HepG2 (cell line): Measurements from ENCODE around the gene ENTREP3. TPM values are rescaled to one million over a fixed set of nuclear protein-coding genes. Genes with fewer than 3 reads are reported as not detected.

Experiments used
- EEA1 ChIP-seq: sonication (generic); formaldehyde crosslinking; IDR thresholded peaks from 2 replicates; pipeline ENCODE4 v1.5.1; 2020; ENCODE audit warnings: mild to moderate bottlenecking, missing genetic modification reagents, borderline replicate concordance
- KLF13 ChIP-seq: sonication (generic); formaldehyde crosslinking; IDR thresholded peaks from 2 replicates; pipeline ENCODE4 v1.4.0; 2020; ENCODE audit warnings: mild to moderate bottlenecking, missing genetic modification reagents
- MAFK ChIP-seq, 2 experiments: IDR thresholded peaks in 1 of 2; conservative IDR thresholded peaks in 1 of 2; 2 replicates each; pipeline ENCODE4 v1.6.1; 2011; ENCODE audit warnings: improper control_type of control experiment in 2 of 2, low read length in 2 of 2
- NR2C2 ChIP-seq: sonication (generic); formaldehyde crosslinking; IDR thresholded peaks from 2 replicates; pipeline ENCODE4 v1.4.0; 2020; ENCODE audit warnings: missing genetic modification reagents, mild to moderate bottlenecking, moderate library complexity, borderline replicate concordance
- RELA ChIP-seq: sonication (generic); formaldehyde crosslinking; IDR thresholded peaks from 2 replicates; pipeline ENCODE4 v1.4.0; 2020; ENCODE audit warnings: missing genetic modification reagents
- SMAD1 ChIP-seq: sonication (generic); formaldehyde crosslinking; IDR thresholded peaks from 2 replicates; pipeline ENCODE4 v1.4.0; 2020; ENCODE audit warnings: missing genetic modification reagents, low read depth, mild to moderate bottlenecking, borderline replicate concordance
- ZC3H13 ChIP-seq: sonication (generic); formaldehyde crosslinking; IDR thresholded peaks from 2 replicates; pipeline ENCODE4 v1.8.1; 2023; ENCODE audit warnings: mild to moderate bottlenecking, missing genetic modification reagents, moderate library complexity
- ZMYM4 ChIP-seq: sonication (generic); formaldehyde crosslinking; IDR thresholded peaks from 2 replicates; pipeline ENCODE4 v1.8.1; 2023; ENCODE audit warnings: mild to moderate bottlenecking, missing genetic modification reagents
- ZNF230 ChIP-seq: sonication (generic); formaldehyde crosslinking; IDR thresholded peaks from 2 replicates; pipeline ENCODE4 v1.4.0; 2020; ENCODE audit warnings: mild to moderate bottlenecking, missing genetic modification reagents
- ZNF234 ChIP-seq: sonication (generic); formaldehyde crosslinking; conservative IDR thresholded peaks from 2 replicates; pipeline ENCODE4 v1.5.1; 2020; ENCODE audit warnings: mild to moderate bottlenecking, missing genetic modification reagents
- ZNF263 ChIP-seq: sonication (generic); formaldehyde crosslinking; IDR thresholded peaks from 2 replicates; pipeline ENCODE4 v1.4.0; 2020; ENCODE audit warnings: missing genetic modification reagents
- ZNF337 ChIP-seq: sonication (generic); formaldehyde crosslinking; IDR thresholded peaks from 2 replicates; pipeline ENCODE4 v1.5.1; 2020; ENCODE audit warnings: missing genetic modification reagents, low read depth, mild to moderate bottlenecking, borderline replicate concordance
- ZNF468 ChIP-seq: sonication (generic); formaldehyde crosslinking; IDR thresholded peaks from 2 replicates; pipeline ENCODE4 v1.8.0; 2022; ENCODE audit warnings: mild to moderate bottlenecking, moderate library complexity, missing genetic modification reagents
- ZNF510 ChIP-seq: sonication (generic); formaldehyde crosslinking; IDR thresholded peaks from 2 replicates; pipeline ENCODE4 v1.4.0; 2020; ENCODE audit warnings: low read depth, mild to moderate bottlenecking, missing genetic modification reagents
- polyA plus RNA-seq, 8 experiments: library from polyadenylated mRNA; depleted of rRNA in 3 of 8; stranded (reverse) in 7 of 8; unstranded in 1 of 8; fragments of >200 nt; fragmentation: Illumina TruSeq in 4 of 8; extraction: Trizol in 4 of 8; gene quantifications; 2 replicates each; pipeline versions ENCODE4 v1.2.1 to v1.2.3, GENCODE V29; 2011 to 2016; ENCODE audit warnings: low read depth in 4 of 8, missing spikeins in 1 of 8, mixed read lengths in 1 of 8; ENCODE audit not compliant: insufficient read depth in 1 of 8
- total RNA-seq, 5 experiments: library from RNA; depleted of rRNA; stranded (reverse); fragments of >200 nt; fragmentation: Illumina TruSeq; extraction: Trizol; gene quantifications; 2 replicates each; pipeline ENCODE4 v1.2.3, GENCODE V29; 2016; ENCODE audit warnings: low read depth in 1 of 5
- TF ChIP-seq, protein P1 (sequence below): sonication (generic); formaldehyde crosslinking; IDR thresholded peaks from 2 replicates; pipeline ENCODE4 v1.4.0; 2020; ENCODE audit warnings: low read depth, mild to moderate bottlenecking, missing genetic modification reagents
- TF ChIP-seq, protein P2 (sequence below): sonication (generic); formaldehyde crosslinking; IDR thresholded peaks from 2 replicates; pipeline ENCODE4 v1.8.1; 2023; ENCODE audit warnings: mild to moderate bottlenecking, inconsistent platforms, moderate library complexity, missing genetic modification reagents, borderline replicate concordance
- TF ChIP-seq, protein P3 (sequence below): sonication (generic); formaldehyde crosslinking; IDR thresholded peaks from 2 replicates; pipeline ENCODE4 v1.8.0; 2022; ENCODE audit warnings: missing genetic modification reagents, mild to moderate bottlenecking, moderate library complexity, borderline replicate concordance
- TF ChIP-seq, protein P4 (sequence below): sonication (generic); formaldehyde crosslinking; IDR thresholded peaks from 2 replicates; pipeline ENCODE4 v1.5.0; 2020; ENCODE audit warnings: missing genetic modification reagents, mild to moderate bottlenecking, borderline replicate concordance
- TF ChIP-seq, protein P5 (sequence below): sonication (generic); formaldehyde crosslinking; IDR thresholded peaks from 2 replicates; pipeline ENCODE4 v1.5.1; 2020; ENCODE audit warnings: mild to moderate bottlenecking, missing genetic modification reagents, borderline replicate concordance
- TF ChIP-seq, protein P6 (sequence below): sonication (generic); formaldehyde crosslinking; IDR thresholded peaks from 2 replicates; pipeline ENCODE4 v1.8.0; 2022; ENCODE audit warnings: missing genetic modification reagents, low read depth, mild to moderate bottlenecking, borderline replicate concordance

Gene ENTREP3
- total and polyA plus RNA-seq, 2 of the 13 experiments (the other 11 are each of a cell fraction or from before 2014, with no cell fraction given) = 4.1 to 9.9 TPM

DNA sequence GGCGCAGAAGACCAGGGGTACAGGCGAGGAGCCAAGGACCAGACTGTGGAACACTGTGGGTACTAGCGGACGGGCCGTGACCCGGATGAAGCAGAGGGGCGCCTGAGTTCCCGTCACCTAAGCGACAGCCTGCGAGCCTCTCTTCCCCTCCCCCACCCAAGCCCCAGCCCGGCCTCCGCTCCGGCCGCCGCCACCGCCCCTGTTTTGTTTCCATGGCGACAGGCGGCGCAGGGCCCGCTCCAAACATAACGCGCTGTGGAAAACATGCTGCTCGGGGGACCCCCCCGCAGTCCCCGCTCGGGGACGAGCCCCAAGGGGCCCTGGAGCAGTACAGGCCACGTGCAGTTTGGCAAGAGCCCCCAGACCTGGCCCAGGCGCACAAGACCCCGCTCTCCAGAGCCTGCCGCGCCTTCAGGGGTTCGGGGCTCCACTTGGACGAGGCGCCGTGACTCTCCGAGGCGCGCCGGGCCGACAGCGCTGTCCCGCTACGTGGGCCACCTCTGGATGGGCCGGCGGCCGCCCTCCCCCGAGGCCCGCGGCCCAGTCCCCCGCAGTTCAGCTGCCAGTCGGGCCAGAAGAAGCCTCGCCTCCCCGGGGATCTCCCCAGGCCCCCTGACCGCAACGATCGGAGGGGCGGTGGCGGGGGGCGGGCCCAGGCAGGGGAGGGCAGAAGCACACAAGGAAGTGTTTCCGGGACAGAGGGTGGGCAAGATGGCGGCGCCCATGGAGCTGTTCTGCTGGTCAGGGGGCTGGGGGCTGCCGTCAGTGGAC lies 46.6 kb downstream of the ENTREP3 start, which contains the start of gene MTX1 (continued):
- TF ChIP-seq MAFK (conservative IDR thresholded peaks at IDR 0.05 in 1 of 2, IDR thresholded peaks at IDR 0.05 in 1 of 2; ENCODE audit: low read length in 2 of 2) = no peak
- TF ChIP-seq, protein P1, sequence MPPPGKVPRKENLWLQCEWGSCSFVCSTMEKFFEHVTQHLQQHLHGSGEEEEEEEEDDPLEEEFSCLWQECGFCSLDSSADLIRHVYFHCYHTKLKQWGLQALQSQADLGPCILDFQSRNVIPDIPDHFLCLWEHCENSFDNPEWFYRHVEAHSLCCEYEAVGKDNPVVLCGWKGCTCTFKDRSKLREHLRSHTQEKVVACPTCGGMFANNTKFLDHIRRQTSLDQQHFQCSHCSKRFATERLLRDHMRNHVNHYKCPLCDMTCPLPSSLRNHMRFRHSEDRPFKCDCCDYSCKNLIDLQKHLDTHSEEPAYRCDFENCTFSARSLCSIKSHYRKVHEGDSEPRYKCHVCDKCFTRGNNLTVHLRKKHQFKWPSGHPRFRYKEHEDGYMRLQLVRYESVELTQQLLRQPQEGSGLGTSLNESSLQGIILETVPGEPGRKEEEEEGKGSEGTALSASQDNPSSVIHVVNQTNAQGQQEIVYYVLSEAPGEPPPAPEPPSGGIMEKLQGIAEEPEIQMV (CRISPR knock-in tag) = no peak
- no peak for TF ChIP-seq RELA (CRISPR knock-in tag)
- TF ChIP-seq ZNF468 = no peak
- TF ChIP-seq EEA1 (CRISPR knock-in tag) = no peak
- no peak for TF ChIP-seq ZNF510 (CRISPR knock-in tag)
- no peak for TF ChIP-seq ZMYM4 (CRISPR knock-in tag)
- TF ChIP-seq, protein P2, sequence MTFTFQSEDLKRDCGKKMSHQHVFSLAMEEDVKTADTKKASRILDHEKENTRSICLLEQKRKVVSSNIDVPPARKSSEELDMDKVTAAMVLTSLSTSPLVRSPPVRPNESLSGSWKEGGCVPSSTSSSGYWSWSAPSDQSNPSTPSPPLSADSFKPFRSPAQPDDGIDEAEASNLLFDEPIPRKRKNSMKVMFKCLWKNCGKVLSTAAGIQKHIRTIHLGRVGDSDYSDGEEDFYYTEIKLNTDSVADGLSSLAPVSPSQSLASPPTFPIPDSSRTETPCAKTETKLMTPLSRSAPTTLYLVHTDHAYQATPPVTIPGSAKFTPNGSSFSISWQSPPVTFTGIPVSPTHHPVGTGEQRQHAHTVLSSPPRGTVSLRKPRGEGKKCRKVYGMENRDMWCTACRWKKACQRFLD (CRISPR knock-in tag) = no peak
- no peak for TF ChIP-seq ZNF337
- TF ChIP-seq, protein P3, sequence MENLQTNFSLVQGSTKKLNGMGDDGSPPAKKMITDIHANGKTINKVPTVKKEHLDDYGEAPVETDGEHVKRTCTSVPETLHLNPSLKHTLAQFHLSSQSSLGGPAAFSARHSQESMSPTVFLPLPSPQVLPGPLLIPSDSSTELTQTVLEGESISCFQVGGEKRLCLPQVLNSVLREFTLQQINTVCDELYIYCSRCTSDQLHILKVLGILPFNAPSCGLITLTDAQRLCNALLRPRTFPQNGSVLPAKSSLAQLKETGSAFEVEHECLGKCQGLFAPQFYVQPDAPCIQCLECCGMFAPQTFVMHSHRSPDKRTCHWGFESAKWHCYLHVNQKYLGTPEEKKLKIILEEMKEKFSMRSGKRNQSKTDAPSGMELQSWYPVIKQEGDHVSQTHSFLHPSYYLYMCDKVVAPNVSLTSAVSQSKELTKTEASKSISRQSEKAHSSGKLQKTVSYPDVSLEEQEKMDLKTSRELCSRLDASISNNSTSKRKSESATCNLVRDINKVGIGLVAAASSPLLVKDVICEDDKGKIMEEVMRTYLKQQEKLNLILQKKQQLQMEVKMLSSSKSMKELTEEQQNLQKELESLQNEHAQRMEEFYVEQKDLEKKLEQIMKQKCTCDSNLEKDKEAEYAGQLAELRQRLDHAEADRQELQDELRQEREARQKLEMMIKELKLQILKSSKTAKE (CRISPR knock-in tag) = no peak
- peak; percentile 99 for TF ChIP-seq NR2C2 (CRISPR knock-in tag)
- no peak for TF ChIP-seq SMAD1
- TF ChIP-seq KLF13 (CRISPR knock-in tag) = 0 out of 2 replicates have a peak, but pooled peaks have one; percentile 20
- TF ChIP-seq ZNF230 = 0 out of 2 replicates have a peak, but pooled peaks have one; percentile 60
- TF ChIP-seq, protein P4, sequence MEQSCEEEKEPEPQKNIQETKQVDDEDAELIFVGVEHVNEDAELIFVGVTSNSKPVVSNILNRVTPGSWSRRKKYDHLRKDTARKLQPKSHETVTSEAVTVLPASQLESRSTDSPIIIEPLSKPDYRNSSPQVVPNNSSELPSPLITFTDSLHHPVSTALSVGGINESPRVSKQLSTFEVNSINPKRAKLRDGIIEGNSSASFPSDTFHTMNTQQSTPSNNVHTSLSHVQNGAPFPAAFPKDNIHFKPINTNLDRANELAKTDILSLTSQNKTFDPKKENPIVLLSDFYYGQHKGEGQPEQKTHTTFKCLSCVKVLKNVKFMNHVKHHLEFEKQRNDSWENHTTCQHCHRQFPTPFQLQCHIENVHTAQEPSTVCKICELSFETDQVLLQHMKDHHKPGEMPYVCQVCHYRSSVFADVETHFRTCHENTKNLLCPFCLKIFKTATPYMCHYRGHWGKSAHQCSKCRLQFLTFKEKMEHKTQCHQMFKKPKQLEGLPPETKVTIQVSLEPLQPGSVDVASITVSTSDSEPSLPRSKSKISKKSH (CRISPR knock-in tag) = no peak; the same call in 1 of the 2 replicates
- TF ChIP-seq, protein P5, sequence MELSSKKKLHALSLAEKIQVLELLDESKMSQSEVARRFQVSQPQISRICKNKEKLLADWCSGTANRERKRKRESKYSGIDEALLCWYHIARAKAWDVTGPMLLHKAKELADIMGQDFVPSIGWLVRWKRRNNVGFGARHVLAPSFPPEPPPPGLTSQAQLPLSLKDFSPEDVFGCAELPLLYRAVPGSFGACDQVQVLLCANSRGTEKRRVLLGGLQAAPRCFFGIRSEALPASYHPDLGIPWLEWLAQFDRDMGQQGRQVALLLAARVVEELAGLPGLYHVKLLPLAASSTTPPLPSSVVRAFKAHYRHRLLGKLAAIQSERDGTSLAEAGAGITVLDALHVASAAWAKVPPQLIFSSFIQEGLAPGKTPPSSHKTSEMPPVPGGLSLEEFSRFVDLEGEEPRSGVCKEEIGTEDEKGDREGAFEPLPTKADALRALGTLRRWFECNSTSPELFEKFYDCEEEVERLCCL (CRISPR knock-in tag) = no peak
- TF ChIP-seq, protein P6, sequence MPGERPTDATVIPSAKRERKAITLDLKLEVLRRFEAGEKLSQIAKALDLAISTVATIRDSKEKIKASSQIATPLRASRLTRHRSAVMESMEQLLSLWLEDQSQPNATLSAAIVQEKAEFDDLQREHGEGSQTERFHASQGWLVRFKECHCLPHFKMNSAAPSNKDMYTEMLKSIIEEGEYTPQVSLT (CRISPR knock-in tag) = no peak
- TF ChIP-seq ZNF263 = no peak
- TF ChIP-seq ZC3H13 = no peak; the same call in 1 of the 2 replicates
- TF ChIP-seq ZNF234 = no peak; the same call in 1 of the 2 replicates
